ENCODE results near the gene TMEM33.
"Not testable (repeated sequence)": the region's sequence is repeated elsewhere in the genome, so short reads cannot be mapped to it uniquely, and the experiment has no call there.

TMEM33 gene

GRCh38 chr4:41934901-41935651 lies at the start of gene TMEM33:
TSS of gene TMEM33 (plus strand) at chr4:41935429. CDS start at chr4:41935485, 56 bp downstream.
- in situ Hi-C loops (cut with HindIII; ENCODE audit: low sequenced_read_pairs): no loop called here

GRCh38 chr4:41885456-41885855 lies 49.8 kb upstream of the TMEM33 start:
- in situ Hi-C loops (cut with HindIII; ENCODE audit: low sequenced_read_pairs): no loop called here

- in situ Hi-C loops (cut with HindIII; ENCODE audit: low sequenced_read_pairs): no loop called here
Measured at GRCh38 chr4:41887277-41887676, 48.0 kb upstream of the TMEM33 start.

- in situ Hi-C loops (cut with HindIII; ENCODE audit: low sequenced_read_pairs): no loop called here
Measured at GRCh38 chr4:41887821-41888686, 47.2 kb upstream of the TMEM33 start.

GRCh38 chr4:41888687-41889074 lies 46.5 kb upstream of the TMEM33 start:
- in situ Hi-C loops (cut with HindIII; ENCODE audit: low sequenced_read_pairs): no loop called here

- in situ Hi-C loops (cut with HindIII; ENCODE audit: low sequenced_read_pairs): no loop called here
Measured at GRCh38 chr4:41889317-41889716, 45.9 kb upstream of the TMEM33 start.

- in situ Hi-C loops (cut with HindIII; ENCODE audit: low sequenced_read_pairs): no loop called here
Measured at GRCh38 chr4:41890085-41890484, 45.1 kb upstream of the TMEM33 start.

GRCh38 chr4:41896648-41897047 lies 38.6 kb upstream of the TMEM33 start:
- in situ Hi-C loops (cut with HindIII; ENCODE audit: low sequenced_read_pairs): no loop called here

GRCh38 chr4:41897698-41898097 lies 37.5 kb upstream of the TMEM33 start:
- in situ Hi-C loops (cut with HindIII; ENCODE audit: low sequenced_read_pairs): no loop called here

GRCh38 chr4:41909136-41909535 lies 26.1 kb upstream of the TMEM33 start:
- in situ Hi-C loops (cut with HindIII; ENCODE audit: low sequenced_read_pairs): not testable (repeated sequence)

GRCh38 chr4:41912546-41912945 lies 22.7 kb upstream of the TMEM33 start:
- in situ Hi-C loops (cut with HindIII; ENCODE audit: low sequenced_read_pairs): no loop called here

GRCh38 chr4:41913509-41913908 lies 21.7 kb upstream of the TMEM33 start:
- in situ Hi-C loops (cut with HindIII; ENCODE audit: low sequenced_read_pairs): no loop called here

GRCh38 chr4:41918278-41918677 lies 17.0 kb upstream of the TMEM33 start:
- in situ Hi-C loops (cut with HindIII; ENCODE audit: low sequenced_read_pairs): no loop called here

GRCh38 chr4:41920416-41920815 lies 14.8 kb upstream of the TMEM33 start:
- in situ Hi-C loops (cut with HindIII; ENCODE audit: low sequenced_read_pairs): not testable (repeated sequence)

GRCh38 chr4:41921476-41921875 lies 13.8 kb upstream of the TMEM33 start:
- in situ Hi-C loops (cut with HindIII; ENCODE audit: low sequenced_read_pairs): no loop called here

GRCh38 chr4:41927796-41928499 lies 7.3 kb upstream of the TMEM33 start:
- in situ Hi-C loops (cut with HindIII; ENCODE audit: low sequenced_read_pairs): no loop called here

- in situ Hi-C loops (cut with HindIII; ENCODE audit: low sequenced_read_pairs): no loop called here
Measured at GRCh38 chr4:41930139-41930831, 4.9 kb upstream of the TMEM33 start.

GRCh38 chr4:41932988-41933387 lies 2.2 kb upstream of the TMEM33 start:
- in situ Hi-C loops (cut with HindIII; ENCODE audit: low sequenced_read_pairs): no loop called here

GRCh38 chr4:41933997-41934503 lies 1.2 kb upstream of the TMEM33 start:
- in situ Hi-C loops (cut with HindIII; ENCODE audit: low sequenced_read_pairs): no loop called here

GRCh38 chr4:41934514-41934900 lies 722 bp upstream of the TMEM33 start:
- in situ Hi-C loops (cut with HindIII; ENCODE audit: low sequenced_read_pairs): no loop called here

- in situ Hi-C loops (cut with HindIII; ENCODE audit: low sequenced_read_pairs): no loop called here
Measured at GRCh38 chr4:41935652-41936021, 408 bp downstream of the TMEM33 start.

All from endothelial cell of hepatic sinusoid (primary cell).